Activated T-cell treated with anti-CD3 and anti-CD28 coated beads for 4 hours (primary cell): ENCODE measurements around the gene NR6A1.

Experiments used
- DNase-seq: peaks from one replicate; pipeline ENCODE4 v3.0.0-alpha.2; 2020

Gene NR6A1

DNA sequence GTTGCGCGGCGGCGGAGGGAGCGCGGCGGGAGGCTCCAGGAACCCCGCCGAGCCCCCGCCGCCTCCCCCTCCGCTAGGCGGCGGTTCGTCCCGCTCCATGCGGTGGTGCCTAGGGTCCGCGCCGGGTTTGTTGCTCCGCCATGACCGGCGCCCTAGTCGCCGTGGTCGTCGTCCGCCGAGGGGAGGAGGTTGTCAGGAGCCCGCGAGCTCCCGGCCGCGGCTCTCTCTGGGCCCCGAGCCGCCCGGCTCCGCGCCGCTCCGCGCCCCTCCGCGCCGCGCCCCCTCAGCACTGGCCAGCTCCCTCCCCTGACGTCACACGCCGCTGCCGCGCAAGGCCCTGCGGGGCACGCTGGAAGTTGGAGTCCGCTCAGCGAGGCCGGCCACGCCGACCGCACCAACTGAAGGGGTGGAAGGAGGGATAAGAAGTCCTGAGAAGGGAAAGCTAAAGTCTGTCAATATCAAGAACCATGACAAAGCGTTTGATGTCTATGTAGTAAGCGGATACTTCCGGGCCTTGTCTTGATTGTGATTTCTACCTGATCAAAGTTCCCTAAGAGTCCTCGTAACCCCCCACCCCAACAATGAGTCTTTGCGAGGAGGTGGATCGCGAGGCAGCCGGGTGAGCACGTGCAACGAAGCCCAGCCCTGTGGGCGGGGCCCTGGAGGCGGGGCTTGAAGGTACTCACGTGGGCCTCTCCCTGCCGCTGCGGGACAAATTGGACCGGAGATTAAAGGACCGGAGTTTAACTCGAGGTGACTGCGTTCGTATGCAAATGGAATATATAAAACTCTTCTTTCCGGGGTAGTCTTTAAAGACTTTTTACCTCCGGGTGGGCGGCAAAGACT lies at the start of gene NR6A1:
NR6A1 (minus strand) TSS at position 291 of the 846 bp plus-strand sequence.
- DNase-seq = peak; percentile 93

DNA sequence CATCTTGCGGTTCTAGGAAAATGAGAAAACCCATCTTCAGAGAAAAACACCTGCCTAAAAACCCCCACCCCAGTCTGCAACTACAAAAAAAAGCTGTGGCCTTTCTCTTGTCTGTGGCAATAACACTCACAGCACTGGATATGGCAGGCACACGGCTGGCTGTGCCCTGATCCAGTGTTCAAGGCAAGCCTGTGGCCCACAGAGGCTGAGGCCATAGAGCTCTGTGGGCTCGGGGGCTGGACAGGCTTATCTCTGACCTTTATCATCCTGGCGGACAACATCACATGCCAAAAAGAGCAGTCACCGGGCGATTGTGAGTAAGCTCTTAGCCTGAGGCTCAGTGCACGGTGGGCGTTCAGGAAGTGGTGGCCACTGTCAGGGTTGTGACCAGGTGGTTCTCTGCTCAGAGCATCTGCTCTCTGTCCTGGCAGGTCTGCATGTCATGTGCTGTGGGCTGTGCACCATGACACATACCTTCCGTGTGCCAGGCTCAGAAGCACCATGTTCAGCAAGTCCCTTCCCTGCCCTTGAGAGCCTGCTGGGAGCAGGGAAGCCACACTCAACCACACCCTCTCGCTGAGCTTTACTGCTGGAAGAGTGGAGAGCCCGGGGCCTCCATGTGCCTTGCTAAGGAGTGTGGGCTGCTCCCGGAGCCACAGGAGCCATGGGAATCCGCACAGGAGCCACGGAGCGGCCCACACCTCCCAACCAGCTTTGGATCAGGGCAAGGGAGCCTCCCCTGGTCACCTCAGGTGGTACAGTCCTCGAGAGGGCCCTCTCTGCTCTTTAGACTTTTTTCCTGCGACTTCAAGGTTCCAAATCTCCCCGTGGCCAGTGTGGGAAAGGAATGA lies 47.5 kb upstream of the NR6A1 start:
- no peak for DNase-seq

DNA sequence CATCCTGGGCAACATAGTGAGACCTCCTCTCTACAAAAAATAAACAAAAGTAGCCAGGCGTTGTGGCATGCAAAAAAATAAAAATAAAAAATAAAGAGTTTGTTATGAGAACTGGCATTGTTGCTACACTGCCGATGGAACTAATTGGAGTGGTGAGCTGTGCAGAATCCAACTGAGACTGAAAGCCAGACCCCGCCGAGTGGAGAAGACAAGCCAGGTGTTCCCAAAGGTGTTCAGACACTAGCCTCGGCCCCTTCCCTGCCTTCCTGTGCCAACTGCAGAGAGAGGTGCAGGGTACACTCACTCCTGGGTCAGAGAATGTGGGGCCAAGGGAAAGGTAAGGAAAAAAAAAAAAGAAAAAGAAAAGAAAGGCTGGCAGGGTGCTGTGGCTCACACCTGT lies 44.5 kb upstream of the NR6A1 start:
- no peak for DNase-seq

DNA sequence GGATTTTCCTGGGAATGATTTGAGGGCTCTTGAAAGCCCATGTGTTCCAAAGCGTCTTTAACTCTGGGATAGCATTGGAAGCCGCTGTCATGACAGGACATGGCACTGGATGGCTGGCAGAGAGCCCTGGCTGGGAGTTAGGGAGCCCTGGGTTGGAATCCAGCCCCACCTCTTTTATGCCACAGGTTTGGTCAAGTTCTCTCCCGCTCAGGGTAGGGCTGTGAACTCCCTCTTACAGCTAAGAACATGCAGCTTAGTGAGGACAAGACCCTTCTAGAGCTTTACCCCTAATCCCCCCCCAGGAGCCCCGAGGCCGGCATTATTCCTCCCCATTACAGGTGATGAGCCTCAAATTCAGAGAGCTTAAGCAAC lies 43.0 kb upstream of the NR6A1 start:
- DNase-seq = no peak

DNA sequence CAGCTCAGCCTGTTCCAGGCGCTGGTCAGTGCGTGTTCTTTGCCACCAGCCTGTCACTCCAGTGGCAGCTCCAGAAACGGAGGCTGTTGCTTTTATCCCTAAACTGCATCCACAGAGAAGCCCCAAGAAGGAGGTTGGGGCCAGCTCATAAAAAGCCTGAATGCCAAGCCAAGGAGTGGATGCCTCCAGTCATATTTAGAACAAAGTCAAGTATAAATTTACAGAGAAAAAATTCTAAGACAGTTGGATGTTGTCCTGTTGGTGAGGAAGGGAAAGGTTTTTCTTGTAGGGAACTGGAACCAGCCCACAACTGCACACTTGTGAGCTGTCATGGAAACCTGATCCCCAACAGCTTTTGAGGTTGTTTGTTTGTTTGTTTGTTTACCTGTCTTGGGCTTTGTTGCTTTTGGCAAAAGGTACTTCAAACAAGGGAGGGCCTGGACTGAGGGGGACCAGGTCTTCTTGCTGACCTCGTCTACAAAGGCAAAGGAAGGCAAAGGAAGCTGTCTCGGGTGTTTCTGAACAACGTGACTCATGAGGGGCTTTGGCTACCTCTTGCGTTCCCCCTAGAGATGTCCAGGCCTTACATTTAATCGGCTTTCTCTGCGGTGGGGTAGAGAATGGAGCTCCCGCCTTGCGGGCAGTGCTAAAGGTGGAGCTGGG lies 42.5 kb upstream of the NR6A1 start:
- no peak for DNase-seq

DNA sequence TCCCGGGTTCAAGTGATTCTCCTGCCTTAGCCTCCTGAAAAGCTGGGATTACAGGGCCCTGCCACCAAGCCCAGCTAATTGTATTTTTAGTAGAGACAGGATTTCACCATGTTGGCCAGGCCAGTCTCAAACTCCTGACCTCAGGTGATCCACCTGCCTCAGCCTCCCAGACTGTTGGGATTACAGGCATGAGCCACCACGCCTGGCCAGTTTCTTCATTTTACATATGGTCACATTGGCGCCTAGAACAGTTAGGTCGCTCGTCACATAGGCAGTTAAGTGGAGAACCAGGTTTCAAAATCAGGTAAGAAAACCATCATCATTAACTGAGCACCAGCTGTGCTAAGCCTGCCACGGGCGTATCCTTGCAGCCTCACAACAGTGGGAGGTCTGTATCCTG lies 41.9 kb upstream of the NR6A1 start:
- no peak for DNase-seq

DNA sequence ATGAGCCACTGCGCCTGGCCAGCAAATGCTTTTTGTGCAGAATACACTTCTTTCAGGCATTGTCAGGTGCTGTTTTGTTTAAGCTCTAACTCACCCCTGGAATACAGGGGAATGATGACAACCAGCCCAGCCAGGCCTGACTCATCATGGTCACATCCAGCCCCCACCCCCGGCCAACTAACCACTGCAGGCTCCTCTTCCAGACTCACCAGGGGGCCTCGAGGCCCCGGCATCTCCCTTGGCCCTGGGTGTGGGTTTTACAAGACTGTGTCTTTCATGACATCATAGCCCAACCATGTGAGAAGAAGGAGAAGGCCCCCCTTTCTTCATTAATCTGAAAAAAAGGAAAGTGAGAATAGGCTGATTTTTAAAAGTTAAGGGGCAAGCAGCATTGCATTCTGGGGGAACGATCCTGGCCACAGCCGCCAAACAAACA lies 41.3 kb upstream of the NR6A1 start:
- DNase-seq = no peak

DNA sequence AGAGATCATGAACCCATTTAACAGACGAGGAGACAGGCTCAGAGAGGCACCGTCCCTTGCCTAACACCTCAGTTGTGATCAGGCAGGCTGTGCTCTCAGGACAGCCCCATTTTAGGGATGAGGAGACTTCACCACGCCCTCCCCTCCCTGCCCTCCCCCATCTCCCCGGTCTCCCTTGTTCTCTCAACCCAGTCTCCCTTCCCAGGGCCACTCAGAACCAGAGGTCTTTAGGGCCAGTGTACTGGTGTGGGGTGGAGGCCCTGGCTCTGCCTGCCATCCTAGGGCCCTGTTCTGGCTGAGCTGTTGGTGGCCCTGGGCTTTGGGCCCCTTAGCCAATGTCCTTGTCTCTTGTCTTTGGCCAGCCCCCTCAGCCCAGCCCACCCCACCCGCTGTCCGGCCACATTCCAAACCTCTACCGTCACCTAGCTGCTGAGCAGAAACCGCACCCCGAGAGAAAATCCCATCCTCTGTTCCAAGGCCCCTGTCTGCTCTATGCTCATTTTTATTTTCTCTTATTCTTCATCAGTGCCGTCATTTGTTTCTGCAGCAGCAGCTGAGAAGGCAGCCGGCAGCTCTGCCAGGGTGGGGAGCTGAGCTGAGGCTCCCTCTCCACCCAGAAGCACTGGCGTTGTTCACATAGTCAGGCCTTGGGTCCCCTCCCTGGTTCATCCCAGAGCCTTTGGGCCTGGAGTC lies 39.7 kb upstream of the NR6A1 start:
- no peak for DNase-seq

DNA sequence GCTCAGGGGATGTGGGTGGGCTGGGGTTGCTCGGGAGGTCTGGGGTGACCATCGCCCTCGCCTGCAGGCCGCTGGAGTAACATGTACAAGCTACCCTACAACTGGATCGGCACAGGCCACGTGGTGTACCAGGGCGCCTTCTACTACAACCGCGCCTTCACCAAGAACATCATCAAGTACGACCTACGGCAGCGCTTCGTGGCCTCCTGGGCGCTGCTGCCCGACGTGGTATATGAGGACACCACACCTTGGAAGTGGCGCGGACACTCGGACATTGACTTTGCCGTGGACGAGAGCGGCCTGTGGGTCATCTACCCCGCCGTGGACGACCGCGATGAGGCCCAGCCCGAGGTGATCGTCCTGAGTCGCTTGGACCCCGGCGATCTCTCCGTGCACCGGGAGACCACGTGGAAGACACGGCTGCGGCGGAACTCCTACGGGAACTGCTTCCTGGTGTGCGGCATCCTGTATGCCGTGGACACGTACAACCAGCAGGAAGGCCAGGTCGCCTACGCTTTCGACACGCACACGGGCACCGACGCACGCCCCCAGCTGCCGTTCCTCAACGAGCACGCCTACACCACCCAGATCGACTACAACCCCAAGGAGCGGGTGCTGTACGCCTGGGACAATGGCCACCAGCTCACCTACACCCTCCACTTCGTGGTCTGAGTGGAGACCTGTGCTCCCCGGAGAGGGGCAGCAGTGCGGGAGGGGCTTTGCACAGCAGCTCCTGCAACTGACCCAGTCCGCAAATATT lies 38.8 kb upstream of the NR6A1 start:
- no peak for DNase-seq

DNA sequence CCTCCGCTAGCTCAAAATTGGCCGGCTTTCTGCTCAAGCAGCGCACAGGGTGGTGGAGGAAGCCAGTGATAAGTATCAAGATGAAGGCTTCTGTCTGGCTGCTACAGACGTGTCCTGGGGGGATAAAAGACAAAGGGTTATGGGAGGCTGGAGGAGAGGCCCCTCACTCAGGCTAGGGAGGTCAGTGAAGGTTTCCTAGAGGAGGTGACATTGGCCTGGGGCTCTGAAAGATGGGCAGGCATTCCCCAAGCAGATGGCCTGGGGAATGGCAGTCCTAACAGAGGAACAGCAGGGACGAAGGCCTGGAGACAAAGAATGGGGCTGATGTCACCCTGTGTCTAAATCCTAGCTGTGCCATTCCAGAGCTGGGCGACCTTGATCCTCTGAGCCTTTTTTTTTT lies 38.1 kb upstream of the NR6A1 start:
- DNase-seq = no peak

DNA sequence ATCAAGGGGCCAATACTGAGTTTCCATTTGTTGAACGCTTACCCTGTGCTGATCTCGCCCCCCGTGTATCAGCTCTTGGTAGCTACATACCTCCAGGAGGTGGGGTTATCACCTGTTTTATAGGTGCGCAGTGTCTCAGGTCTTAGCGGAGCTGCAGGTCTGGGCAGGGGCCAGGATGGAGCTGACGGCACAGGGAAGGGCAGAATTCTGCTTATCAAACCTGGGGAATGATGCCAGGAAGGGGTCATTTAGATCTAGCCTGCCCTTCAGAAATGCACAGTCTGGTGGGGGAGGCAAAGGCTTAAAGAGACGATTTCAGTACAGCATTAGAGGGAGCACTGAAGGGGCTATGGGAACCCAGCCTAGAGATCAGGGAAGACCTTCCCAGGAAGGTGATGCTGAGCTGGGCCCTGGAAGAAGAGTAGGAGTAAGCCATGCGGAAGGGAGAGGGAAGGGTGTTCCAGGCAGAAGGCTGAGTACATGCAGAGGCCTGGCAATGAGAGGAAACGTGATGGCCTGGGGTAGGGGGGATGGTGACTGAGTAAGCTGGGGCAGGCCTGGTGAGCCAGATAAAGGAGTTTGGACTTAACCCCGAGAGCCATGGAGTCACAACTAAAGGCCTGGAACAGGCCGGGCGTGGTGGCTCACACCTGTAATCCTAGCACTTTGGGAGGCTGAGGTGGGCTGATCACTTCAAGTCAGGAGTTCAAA lies 37.3 kb upstream of the NR6A1 start:
- no peak for DNase-seq

DNA sequence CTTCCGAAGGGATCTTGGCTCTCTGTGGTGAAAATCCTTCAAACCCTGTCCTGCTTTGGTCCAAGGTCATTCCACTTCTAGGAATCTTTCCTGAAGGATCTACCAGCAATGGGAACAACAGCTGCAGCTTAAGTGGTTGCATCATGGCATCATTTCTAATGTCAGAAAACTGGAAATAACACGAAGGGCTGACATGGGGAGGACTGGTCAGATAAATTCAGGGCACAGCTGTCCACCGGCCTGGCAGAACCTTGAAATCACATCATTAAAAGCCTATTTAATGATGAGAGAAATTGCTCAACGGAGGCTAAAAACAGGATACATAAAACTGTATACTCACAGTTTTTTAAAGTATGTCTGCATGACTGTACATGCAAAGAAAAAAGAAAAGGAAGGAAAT lies 34.1 kb upstream of the NR6A1 start:
- no peak for DNase-seq

DNA sequence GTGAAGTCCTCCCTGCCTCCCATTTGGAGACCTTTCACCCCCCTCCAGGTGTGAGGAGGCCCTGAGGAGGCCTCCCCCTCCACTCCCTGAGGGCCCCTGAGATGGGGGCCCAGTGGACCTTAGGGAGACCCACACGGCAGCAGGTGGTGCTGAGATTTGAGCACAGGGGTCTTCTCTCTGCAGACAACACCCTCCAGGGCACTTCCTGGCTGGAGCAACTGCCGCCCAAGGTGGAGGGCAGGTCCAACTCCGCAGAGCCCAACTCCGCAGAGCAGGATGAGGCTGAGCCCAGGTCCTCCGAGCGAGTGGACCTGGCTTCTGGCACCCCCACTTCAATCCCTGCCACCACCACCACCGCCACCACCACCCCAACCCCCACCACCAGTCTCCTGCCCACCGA lies 32.8 kb upstream of the NR6A1 start:
- no peak for DNase-seq

DNA sequence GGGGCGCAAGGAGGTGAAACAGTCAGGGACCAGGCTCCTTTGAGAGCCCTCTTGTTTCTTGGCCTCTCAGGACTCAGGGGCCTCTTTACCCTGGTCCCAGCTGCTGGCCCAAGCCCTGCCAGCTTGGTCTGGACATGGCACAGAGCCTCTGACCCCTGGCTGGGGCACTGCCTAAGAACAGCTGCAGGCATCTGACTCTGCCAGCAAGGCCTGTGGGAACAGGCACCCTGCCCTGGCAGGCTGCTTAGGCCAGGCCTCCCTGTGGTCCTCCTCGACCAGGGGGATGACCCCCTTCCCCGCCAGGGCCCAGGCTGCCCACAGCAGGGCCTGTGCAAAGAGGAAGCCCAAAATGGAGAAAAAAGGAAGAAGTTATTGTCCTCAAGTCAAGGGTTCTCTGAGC lies 31.3 kb upstream of the NR6A1 start:
- DNase-seq = no peak

DNA sequence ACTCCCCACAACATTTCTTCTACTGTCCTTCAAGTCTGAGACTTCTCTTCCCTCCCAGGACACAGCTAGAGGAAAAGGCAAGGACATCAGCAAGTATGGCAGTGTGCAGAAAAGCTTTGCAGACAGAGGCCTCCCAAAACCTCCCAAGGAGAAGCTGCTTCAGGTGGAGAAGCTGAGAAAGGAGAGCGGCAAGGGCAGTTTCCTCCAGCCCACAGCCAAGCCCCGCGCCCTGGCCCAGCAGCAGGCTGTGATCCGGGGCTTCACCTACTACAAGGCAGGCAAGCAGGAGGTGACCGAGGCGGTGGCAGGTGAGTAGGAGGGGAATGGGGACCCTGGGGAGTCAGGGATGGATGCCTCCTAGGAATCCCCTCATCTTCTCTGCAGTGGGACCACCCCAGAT lies 30.2 kb upstream of the NR6A1 start:
- DNase-seq = no peak

DNA sequence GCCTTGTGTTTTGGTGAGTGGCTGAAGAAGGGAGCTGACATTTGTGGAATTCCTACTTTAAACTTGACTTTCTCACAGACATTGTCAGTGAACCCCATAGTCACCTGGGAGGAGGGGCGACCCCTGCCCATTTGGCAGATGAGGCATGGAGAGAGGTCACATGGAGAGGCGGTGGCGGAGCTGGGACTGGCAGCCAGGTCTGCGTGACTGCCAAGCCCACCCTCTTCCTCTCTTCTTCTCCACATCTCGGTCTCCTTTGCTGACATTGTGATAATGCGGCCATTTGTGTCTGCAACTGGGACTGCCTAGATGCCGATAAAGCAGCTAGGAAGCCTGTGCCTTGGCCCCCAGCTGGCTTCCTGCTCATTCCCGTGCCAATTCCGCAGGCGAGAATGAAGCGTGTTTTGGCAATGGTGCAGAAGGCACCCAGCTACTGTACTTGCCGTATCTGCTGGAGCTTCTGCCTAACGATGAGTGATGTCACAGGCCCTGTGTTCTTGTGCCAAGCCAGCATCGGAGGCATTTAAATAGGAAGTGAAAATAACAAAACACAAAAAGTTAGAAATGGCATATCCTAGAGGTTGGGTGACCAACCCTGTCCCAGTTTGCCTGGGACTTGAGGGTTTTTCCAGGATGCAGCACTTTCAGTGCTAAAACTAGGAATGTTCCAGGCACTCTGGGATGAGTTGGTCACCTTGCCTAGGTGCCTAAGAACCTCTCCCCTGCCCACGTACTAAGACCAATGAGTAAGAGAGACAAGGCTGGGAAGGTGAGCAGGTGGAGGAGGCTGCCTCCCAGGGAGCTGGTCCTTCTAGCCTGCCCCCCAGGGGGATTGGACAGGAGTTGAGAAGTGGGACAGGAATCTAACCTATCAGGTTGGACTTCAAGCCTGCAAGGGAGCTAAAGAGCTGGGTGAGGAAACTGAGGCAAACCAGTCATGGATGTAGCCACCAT lies 29.5 kb upstream of the NR6A1 start:
- no peak for DNase-seq

DNA sequence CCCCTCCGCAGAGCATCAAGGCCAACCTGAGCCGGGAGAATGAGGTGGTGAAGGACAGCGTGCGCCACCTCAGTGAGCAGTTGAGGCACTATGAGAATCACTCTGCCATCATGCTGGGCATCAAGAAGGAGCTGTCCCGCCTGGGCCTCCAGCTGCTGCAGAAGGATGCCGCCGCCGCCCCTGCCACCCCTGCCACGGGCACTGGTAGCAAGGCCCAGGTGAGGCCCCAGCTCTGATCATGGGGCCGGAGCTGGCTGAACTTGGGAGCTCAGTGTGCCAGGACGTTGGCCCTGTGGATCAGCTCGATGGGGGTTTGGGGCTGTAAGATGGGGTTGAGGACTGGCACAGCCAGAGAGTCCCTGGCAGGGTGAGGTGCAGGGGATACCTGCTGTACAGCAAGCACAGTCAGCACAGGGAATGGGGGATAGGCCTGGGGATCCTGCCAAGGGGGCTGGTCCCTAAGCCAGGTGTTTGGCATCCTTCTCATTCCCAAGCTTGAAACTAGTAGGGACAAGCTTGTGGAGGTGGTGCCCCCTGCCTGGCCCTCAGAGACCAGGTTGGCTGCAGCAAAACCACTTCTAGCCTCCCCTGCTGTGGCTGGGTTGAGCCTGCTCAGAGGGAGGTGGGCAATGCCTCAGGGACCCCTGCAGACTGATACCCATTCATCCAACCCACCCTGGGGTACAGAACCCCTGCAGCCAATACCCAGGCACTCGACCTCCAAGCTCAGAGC lies 28.3 kb upstream of the NR6A1 start:
- DNase-seq = no peak

DNA sequence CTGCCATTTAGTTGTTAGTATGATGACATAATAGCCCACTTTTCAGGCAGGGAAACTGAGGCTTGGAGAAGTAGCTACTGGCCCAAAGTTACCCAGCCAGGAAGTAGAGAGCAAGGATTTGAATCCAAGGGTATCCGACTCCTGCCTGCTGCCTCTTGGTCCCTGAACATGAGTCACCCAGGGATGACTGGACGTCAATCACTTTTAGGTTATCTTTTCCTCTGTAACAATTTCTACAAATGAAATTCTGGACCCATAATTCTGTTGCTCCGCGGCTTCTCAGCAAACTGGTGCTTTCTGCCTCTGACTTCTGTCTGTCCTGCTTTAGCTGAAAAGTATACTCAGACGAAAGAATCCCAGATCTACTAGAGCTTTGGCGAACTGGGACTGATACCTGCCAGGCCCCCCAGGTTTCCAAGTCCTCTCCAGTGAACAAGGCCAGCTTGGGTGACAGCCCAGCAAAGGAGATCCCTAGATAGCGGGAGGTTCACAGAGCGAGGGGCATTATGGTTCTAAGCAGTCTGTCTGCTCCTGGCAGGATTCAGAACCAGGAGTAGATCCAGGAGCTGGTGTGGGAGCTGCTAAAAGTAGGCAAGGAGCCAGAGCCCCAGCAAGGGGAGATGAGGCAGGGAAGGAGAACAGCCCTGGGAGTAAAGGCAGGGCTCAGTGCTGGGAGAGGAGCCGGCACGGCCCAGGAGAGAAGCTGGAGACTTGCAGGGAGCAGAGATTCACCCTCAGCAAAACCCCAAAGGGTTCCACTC lies 26.4 kb upstream of the NR6A1 start:
- DNase-seq = no peak

DNA sequence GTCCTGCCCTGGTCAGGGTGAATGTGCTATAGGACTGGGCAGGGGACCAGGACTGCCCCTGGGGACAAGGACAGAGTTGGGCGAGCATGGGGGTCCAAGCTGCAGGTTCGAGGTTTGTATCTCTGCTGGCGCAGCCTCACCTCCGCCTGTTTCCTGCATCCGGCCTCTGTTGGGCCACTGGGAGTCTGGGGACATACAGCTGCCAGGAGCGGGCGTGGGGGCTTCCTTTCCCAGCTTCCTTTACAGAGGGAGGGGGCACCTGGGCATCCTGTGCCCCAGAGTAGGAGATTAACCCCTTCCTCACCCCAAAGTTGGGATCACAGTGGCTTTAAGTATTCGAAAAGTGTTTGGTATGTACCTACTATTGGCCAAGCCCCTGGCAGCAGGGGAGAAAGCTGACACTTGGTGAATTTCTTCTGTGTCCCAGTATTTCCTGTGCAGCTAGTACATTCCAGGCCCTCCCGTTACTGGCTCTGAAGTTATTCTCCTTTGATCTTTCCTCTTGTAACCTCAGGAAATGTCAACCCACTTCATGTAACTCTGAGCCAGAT lies 24.8 kb upstream of the NR6A1 start:
- no peak for DNase-seq
